Measurements from ENCODE around the gene PRKAG2.

GRCh38 chr7:151693140-151693539 is 183.8 kb downstream of the PRKAG2 start:
- TF ChIP-seq, protein P1, sequence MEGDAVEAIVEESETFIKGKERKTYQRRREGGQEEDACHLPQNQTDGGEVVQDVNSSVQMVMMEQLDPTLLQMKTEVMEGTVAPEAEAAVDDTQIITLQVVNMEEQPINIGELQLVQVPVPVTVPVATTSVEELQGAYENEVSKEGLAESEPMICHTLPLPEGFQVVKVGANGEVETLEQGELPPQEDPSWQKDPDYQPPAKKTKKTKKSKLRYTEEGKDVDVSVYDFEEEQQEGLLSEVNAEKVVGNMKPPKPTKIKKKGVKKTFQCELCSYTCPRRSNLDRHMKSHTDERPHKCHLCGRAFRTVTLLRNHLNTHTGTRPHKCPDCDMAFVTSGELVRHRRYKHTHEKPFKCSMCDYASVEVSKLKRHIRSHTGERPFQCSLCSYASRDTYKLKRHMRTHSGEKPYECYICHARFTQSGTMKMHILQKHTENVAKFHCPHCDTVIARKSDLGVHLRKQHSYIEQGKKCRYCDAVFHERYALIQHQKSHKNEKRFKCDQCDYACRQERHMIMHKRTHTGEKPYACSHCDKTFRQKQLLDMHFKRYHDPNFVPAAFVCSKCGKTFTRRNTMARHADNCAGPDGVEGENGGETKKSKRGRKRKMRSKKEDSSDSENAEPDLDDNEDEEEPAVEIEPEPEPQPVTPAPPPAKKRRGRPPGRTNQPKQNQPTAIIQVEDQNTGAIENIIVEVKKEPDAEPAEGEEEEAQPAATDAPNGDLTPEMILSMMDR (IDR thresholded peaks at IDR 0.05; ENCODE audit: low read depth, low read length): no peak
- no peak for TF ChIP-seq POLR2A (IDR thresholded peaks at IDR 0.05; ENCODE audit: extremely low read depth, insufficient read length)

All from NB4 (cell line).